ENCODE measurements around the gene ZDHHC11.
"Not testable (repeated sequence)": the region's sequence is repeated elsewhere in the genome, so short reads cannot be mapped to it uniquely, and the experiment has no call there.

ZDHHC11 gene

GRCh38 chr5:856531-857425, 6.0 kb upstream of the ZDHHC11 start:
- DNase-seq = peak; percentile 7

GRCh38 chr5:855771-856530, 5.2 kb upstream of the ZDHHC11 start:
- peak; percentile 13 for DNase-seq

GRCh38 chr5:854966-855743, 4.4 kb upstream of the ZDHHC11 start:
- no peak for DNase-seq

GRCh38 chr5:854217-854616, 3.4 kb upstream of the ZDHHC11 start:
- DNase-seq = no peak

- not testable (repeated sequence) for DNase-seq
Measured at GRCh38 chr5:853416-854090, 2.8 kb upstream of the ZDHHC11 start.

- no peak for DNase-seq
Measured at GRCh38 chr5:852431-853401, 1.9 kb upstream of the ZDHHC11 start.

- DNase-seq = no peak
Measured at GRCh38 chr5:852018-852417, 1.2 kb upstream of the ZDHHC11 start.

GRCh38 chr5:851553-851952, 767 bp upstream of the ZDHHC11 start:
- DNase-seq = no peak

- DNase-seq = no peak
Measured at GRCh38 chr5:851076-851475, 290 bp upstream of the ZDHHC11 start.

GRCh38 chr5:849651-850301, 1.0 kb downstream of the ZDHHC11 start:
- peak; percentile 15 for DNase-seq

GRCh38 chr5:848671-849111, 2.1 kb downstream of the ZDHHC11 start:
- no peak for DNase-seq

- not testable (repeated sequence) for DNase-seq
Measured at GRCh38 chr5:847736-848135, 3.0 kb downstream of the ZDHHC11 start.

GRCh38 chr5:847212-847611, 3.6 kb downstream of the ZDHHC11 start:
- DNase-seq = not testable (repeated sequence)

GRCh38 chr5:846602-847091, 4.1 kb downstream of the ZDHHC11 start:
- DNase-seq = peak; percentile 23

- DNase-seq = not testable (repeated sequence)
Measured at GRCh38 chr5:845676-846601, 4.8 kb downstream of the ZDHHC11 start.

GRCh38 chr5:845031-845675, 5.6 kb downstream of the ZDHHC11 start:
- DNase-seq = not testable (repeated sequence)

- not testable (repeated sequence) for DNase-seq
Measured at GRCh38 chr5:844426-844825, 6.4 kb downstream of the ZDHHC11 start.

- DNase-seq = not testable (repeated sequence)
Measured at GRCh38 chr5:843926-844325, 6.9 kb downstream of the ZDHHC11 start.

GRCh38 chr5:843371-843770, 7.4 kb downstream of the ZDHHC11 start:
- not testable (repeated sequence) for DNase-seq

Measured in CD4-positive, alpha-beta T cell treated with Interleukin-12 subunit alpha and Interleukin-12 subunit beta, for 1 hour (primary cell).